Amniotic epithelial cell (primary cell): ENCODE results near the gene SARM1.
"Not testable (repeated sequence)": the region's sequence is repeated elsewhere in the genome, so short reads cannot be mapped to it uniquely, and the experiment has no call there.

Experiments used
- DNase-seq: peaks from one replicate; pipeline ENCODE4 v3.0.0-alpha.2; 2010; ENCODE audit warnings: low read depth

Gene SARM1

DNA sequence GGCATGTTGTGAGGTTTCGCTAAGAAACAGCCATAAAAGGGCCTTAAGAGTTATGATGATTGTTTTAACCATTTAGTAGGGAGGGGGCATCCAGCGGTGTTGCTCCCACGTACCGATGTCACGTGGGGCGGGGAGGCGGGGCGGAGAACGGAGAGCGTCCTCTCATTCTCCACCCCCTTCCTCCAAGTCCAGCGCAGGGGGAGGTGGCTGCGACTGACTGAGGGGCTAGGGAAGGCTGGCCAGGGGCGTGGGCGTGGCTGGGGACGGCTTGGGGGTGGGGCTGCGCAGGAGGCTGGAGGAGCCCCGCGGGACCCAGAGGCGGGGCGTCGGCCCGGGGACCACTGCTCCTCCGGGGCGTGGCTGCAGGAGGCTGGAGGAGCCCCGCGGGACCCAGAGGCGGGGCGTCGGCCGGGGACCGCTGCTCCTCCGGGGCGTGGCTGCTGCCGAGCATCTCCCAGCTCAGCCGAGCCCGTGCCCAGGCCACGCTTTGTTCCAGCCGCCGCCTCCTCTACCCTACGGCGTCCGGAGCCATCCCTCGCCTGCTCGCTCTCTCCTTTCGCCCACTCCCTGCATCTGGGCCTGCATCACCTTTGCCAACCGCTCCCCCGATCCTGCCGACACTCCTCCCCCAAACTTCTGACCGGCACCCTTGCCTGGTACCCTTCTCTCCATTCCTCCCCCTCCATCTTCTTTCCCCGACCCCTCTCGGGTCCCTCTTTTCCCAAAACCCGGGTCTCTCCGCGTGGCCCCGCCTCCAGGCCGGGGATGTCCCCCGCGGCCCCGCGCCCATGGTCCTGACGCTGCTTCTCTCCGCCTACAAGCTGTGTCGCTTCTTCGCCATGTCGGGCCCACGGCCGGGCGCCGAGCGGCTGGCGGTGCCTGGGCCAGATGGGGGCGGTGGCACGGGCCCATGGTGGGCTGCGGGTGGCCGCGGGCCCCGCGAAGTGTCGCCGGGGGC is at the start of gene SARM1:
TSS of gene SARM1 (plus strand) at position 450 of the 958 bp plus-strand sequence. CDS start at position 789, 339 bp downstream.
- peak; percentile 97 for DNase-seq

DNA sequence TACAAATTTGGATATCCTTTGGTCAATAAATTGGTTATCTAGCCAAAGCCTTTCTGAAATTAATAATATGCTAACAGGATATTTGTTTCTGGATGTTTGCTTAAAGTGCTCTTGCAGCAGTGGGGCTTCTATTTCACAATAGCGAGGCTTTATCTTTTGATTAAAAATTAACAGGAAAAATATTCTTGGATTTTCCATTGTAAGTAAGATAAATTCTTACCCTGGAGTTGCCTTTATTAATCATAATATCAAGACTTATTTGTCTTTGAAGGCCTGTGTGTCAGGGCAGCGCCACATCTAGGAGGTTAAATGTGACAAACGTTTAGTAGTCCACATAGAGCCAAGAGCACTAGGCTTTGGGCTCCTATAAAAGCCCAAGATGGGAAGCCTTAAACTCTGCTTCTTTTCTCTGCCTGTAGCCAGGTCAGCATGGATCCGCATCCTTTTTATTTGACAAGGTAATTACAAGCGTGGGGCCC is 47.2 kb upstream of the SARM1 start:
- DNase-seq, result no peak

DNA sequence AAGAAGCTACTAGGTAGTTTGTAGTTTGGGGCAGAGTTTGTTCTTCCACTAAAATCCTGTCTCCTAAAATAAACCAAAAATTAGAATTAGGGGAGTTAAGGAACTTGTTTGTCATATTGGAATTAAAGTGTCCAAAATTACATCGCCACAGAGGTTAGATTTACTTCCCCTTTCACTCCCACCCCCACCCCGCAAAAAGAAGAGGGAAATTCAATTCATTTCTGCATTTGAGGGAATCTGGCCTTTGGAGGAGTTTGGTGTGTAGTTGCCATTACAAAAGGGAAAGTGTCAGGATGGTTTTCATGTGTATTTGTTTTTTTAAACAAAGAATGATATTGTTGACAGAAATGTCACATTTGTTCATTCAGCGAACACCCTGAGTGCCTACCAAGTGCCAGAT is 46.7 kb upstream of the SARM1 start:
- no peak for DNase-seq

DNA sequence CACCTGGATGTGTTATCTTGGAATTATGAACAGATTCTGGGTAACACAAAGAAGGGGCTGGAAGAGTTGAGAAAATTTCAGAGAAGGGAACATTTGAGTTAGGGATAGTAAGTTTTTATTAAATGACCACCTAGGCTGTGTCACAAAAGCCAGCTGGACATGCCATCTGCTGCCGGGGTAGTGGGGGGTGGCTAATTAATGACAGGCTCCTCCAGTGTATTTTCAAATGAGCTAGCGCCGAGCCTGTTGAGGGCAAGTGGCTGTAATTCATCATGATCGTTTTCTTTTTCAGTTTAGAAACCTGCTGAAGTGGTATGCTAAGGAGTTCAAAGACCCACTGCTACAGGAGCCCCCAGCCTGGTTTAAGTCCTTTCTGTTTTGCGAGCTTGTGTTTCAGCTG is 46.3 kb upstream of the SARM1 start:
- no peak for DNase-seq

DNA sequence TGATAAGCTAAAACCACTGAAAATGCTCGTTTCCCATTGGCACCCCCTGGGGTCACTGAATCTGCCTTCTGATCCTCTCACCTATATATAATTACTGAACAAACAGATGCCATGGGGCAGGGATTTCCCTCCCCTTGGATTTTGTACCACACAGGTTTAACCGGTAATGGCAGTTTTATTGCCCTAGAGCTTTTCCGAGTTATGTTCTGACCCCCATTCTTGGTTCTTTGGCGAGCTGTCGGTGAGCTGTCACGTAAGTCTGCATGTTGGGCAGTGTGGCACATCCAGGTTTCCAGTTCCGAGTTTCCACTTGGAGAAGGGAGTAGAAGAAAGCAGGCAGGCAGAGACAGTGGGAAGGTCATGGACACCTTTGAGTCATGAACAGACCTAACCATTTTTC is 45.4 kb upstream of the SARM1 start:
- no peak for DNase-seq

DNA sequence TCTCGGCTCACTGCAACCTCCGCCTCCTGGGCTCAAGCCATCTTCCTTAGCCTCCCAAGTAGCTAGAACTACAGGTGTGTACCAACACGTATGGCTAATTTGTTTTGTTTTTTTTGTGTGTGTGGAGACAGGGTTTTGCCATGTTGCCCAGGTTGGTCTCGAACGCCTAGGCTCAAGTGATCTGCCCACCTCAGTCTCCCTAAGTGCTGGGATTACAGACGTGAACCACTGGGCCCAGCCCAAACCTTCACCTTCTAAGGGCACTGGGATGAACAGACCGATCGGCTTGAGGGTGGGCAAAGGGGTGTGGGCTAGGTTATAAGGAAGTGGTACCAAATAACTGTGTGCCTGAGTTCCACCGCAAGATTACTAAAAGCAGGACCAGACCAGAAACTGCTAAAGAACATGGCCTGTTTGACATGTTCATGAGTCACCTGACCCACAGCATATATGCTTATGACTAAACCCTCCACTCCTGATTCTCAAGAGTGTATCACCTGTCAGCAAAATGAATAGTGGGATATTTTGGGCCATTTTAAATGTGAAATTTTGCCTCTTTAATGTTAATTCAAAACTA is 44.4 kb upstream of the SARM1 start:
- DNase-seq, result peak; percentile 17

DNA sequence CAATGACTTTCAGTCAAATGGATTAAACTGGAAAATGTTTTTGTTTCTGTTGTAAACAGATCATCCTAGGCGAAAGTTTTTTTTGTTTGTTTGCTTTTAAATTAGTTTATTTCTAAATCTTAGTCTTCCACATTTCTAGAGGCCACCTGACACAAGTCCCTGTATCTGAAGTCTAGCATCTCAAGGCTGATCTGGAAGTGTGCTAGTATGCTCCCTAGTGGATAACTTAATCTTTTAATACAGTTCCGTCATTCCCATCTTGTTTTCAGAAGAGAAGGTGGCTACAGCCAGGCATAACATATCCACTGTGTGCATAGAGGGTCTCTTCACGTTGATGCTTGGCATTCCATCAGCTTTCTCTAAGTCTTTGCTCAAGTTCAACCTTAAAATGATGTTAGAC is 43.8 kb upstream of the SARM1 start:
- DNase-seq, result peak; percentile 34

DNA sequence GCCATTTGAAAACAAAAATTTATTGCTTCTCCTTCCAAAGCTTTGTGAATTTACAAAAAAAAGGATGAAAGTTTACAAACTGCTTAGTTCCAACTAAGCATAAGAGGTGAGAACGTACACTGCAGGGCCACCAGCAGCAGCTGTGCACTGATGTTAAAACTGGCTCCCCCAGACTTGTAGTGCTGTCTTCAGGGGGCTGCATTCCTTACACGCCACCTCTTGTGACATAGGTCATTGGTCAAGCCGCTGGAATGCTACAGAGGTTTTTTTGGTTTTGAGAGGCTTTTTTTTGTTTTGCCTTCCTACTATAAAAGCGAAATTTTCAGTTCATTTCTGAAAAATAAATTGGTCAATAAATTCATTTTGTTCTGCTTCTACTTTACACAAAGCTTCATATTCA is 43.2 kb upstream of the SARM1 start:
- DNase-seq, result no peak

DNA sequence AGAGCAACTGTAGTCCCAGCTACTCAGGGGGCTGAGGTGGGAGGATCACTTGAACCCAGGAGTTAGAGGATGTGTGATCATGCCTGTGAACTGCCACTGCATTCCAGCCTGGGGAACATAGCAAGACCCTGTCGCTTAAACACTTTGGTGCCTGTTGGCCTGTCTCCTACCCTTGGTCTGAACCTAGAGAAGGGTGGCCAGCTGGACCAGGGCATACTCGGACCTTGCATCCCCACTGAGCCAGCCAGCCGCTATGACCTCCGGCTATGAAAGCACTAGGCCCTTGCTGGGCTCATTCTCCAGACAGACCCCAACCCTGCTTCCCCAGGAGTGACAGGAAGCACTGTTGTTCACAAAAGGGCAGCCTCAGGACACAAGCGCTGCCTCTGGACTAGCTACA is 40.8 kb upstream of the SARM1 start:
- no peak for DNase-seq

DNA sequence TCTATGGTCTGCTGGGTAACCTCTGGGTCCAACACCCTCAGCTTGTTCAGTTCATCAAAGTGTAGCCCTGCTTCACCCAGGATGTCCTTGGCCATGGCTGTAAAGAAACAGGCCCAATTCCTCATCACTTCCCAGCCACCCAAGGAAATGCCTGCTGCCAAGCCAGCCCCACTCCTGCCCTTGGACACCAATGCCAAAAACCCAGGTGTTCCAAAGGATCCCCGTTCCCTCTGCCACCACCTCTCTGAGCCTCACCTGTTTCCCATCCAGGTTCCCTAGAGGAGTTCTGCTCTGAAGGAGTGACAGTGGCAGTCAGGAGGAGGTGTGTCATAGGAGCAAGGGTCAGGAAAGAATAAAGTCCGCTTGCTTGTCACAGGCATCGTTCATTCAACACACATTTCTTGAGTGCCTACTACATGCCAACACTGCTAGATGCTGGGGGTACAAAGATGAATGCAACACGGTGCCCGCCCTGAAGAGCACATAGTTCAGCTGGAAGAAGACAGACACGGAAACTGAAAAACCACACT is 39.5 kb upstream of the SARM1 start:
- no peak for DNase-seq

DNA sequence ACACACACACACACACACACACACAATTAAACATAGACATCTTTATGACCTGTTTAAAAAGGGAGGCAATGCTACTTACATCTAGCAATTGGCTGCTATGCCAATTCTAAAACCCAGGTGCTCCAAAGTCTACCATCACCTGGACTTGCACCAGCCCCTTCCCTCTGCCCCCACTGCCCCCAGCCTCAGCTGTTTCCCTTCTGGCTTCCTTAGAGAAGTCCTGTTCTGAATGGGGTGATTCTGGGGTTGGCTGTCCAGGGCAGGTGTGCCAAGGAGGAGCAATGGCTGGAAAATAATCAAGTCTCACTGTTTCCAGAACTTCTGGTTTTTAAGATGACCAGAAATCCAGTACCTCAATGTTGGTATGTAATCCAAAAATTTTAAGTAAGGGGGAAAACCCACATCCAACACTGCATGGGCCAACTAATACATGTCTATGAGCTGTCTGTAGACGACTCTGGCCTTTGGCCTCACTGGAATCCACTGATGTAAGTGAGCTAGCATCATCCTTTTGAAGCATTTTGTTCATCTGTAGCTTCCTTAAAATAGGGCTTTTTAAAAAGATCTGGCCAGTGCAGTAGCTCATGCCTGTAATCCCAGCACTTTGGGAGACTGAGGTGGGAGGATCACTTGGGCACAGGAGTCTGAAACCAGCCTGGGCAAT is 38.3 kb upstream of the SARM1 start:
- no peak for DNase-seq

DNA sequence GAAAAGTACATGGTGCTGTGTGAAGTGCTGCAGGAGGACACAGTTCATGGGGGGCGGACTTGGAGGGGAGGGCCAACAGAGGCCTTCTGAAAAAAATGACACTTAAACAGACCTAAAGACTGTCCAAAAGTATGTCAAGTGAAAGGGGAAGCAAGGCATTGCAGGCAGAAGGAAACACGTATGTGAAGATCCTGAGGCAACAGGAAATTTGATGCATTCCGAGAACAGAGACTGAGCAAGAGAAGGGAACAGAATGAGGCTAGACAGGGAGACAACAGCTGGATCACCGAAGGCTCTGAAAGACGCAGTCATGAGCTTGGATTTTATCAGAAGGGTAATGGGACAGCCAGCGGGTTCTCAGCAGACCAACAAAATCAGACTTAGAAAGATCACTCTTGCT is 37.3 kb upstream of the SARM1 start:
- no peak for DNase-seq

DNA sequence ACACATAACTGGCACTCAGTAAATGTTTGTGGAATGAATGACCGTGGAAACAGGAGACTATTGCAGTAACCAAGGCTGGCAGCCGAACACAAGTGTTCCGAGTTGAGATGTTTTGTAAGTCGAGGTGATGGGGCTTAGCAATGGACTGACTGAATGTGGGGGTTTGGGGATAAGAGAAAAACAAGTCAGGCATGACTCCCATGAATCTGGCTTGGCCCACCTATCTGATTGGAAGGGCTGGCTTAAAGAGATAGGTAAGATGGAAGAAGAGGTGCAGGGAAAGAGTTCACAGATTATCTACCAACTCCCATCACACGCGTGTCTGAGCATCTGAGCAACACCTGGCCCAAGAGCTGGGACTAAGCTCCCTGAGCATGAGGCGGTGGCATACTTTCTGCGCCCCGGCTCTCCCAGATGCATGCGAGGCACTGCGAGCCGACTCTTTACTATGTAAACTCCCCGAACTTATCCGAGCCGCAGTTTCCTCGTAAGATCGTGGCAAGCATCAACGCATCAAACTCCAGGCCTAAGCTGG is 36.8 kb upstream of the SARM1 start:
- DNase-seq, result peak; percentile 71

DNA sequence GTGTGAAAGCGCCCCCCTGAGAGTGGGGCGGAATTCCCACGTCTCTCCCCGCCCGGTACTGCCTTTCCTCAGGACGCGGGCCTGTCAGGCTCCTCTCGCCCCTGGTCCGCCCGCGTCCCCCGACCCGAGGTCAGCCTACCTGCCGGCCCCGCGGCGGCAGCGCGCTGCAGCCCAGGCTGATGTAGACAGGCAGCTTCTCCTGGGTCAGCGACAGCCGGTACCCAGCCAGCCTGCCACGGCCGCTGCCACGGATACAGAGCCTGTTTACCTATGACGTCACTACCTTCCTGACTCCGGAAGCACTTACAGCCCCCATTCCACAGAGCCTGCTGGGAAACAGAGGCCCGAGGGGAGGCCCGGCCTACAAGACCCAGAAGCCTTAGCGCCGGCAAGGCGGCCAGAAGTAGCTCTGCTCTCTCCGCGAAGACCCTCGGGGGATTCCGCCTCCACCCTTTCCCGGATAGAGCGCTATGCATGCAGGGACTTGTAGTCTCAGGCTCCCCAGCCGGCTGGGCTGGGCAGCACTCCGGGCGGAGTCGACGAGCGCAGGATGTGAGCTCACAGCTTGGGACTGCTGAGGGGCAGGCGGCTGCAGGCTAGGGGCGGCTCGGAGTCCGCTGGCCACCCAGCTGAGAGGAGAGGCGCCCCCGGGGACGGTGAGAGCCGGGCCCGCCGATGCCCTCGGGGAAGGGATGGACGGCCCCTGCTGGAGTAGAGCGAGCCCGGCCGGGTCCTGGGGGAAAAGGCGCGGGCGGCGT is 36.1 kb upstream of the SARM1 start, which contains the start of the genes IFT20 and TNFAIP1:
TSS of gene IFT20 (minus strand) at position 272 of the 758 bp plus-strand sequence. CDS start 3,487 bp downstream, outside the sequence.
TSS of gene TNFAIP1 (plus strand) at position 561 of the 758 bp plus-strand sequence. CDS start 3,761 bp downstream, outside the sequence.
- DNase-seq, result peak; percentile 100

DNA sequence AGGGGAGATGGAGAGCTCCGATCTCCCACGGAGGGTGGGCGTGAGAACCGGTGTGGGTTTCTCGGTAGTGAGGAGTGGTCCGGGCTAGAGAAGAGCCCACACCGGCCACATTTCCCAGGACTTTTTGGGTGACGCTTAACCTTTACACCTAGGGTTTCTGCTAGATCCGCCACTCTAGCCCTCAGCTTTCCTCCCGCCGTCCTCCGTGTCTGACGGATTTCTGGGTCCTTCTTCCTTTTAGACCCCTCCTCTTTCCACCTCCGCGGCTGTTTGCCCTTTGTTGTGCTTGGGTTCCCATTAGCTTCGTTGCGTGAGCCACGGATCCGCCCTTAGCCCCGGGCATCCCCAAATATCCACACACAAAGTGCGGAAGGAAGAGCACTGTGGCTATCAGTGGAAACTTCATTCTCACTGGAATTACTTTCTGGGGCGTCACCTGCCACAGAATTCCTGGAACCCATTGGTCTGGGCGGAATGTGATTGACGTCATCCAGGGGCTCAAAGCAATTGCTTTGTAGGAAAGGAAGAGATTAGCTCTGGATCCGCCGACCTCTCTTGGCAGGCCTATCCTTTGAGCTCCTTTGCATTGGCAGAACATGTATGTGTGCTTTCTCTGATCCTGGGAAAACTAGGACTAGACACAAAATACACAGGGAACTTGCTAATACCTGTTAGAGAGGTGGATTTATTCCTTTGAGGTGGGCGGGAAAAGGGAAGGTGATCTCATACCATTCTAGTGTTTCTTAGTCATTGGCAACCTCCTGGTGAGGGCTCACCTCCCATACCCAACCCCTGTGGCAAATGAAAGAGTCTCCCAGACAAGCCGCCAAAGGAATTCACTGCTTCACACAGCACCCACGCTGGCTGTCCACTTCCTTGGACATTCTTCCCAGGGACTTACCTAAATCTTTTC is 35.3 kb upstream of the SARM1 start:
- DNase-seq, result peak; percentile 95

DNA sequence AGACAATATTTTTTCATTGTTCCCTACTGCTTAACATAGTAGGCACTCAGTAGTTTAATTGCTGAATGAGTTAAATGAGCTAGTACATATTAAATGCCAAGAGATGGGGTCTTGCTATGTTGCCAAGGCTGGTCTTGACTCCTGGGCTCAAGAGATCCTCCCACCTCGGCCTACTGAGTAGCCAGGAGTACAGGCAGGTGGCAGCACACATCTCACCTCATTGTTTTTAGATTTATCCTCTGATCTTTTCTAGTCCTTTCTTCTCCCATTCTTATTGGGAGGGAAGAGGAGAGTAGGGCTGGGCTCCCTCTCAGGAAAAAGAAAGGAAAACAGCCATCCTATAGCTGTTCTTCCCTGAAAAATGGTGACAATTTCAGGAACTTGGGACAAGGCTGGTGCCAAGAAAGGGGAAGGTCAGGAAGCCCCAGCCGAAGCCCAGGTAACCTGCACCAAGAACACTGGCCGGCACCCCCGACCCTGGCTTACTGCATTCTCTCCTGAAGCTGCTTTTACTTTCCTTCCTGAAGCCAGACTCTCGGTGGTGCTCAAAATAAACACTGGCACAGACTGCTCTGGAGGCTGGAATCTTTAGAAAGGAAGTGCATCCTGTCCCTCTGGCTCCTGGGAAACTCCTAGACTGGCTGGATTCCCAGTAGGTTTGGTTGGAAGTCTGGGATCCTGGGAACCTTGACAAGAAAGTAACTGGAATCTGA is 33.3 kb upstream of the SARM1 start:
- peak; percentile 60 for DNase-seq

DNA sequence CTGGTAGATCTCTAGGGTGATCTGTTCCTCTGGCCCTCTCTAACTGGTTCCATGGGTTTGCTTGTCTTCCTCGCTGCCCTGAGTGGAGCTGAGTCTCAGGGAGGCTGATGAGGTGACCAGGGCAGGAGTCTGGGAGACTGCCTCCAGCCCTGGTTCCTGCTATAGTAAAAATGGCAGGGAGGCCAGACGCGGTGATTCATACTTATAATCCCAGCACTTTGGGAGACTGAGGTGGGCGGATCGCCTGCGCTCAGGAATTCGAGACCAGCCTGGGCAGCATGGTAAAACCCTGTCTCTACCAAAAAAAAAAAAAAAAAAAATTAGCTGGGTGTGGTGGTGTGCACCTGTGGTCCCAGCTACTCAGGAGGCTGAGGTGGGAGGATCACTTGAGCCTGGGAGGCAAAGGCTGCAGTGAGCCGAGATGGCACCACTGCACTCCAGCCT is 32.7 kb upstream of the SARM1 start:
- not testable (repeated sequence) for DNase-seq

DNA sequence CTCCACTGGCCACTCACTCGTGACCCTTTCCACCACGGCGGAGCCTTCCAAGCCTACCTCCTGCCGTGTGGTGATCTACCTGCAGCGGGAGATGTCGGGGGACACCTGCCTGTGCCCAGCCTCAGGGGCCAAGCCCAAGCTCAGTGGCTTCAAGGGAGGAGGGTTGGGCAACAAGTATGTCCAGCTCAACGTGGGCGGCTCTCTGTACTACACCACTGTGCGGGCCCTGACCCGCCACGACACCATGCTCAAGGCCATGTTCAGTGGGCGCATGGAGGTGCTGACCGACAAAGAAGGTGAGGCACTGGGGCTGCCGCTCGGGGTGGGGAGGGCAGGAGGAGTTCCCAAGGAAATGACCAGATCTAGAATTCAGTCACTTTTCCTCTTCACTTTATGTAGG is 32.1 kb upstream of the SARM1 start:
- DNase-seq, result no peak

DNA sequence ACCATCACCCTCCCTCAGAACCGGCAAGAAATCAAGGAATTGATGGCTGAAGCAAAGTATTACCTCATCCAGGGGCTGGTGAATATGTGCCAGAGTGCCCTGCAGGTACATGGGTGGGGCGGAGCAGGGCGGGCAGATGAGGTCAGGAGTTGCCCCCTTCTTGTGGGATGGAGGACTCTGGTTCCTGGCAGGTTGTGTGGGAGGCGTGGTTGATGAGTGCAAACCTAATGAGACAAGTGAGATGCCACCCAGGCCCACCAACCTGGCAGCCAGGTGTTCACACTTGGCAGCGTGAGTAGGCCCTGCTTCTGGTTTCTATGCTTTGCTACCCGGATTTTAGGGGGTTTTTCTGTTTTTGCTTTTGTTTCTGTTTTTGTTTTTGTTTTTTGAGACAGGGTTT is 31.1 kb upstream of the SARM1 start:
- DNase-seq, result no peak
